ENCODE measurements around the gene N4BP3.
A peak's percentile ranks its signal among the peaks of the same experiment; 100 is the strongest.
"Not testable (repeated sequence)": the region's sequence is repeated elsewhere in the genome, so short reads cannot be mapped to it uniquely, and the experiment has no call there.

N4BP3 gene

GRCh38 chr5:178113141-178113787 lies at the start of gene N4BP3:
TSS of gene N4BP3 (plus strand) at chr5:178113532. CDS start at chr5:178119584, 6,052 bp downstream.
- peak; percentile 77 to 78 for DNase-seq (ENCODE audit: extremely low read depth in 1 of 2, low read depth in 1 of 2)

GRCh38 chr5:178067755-178068154 lies 45.6 kb upstream of the N4BP3 start:
- no peak for DNase-seq (ENCODE audit: extremely low read depth in 1 of 2, low read depth in 1 of 2)

GRCh38 chr5:178068293-178068692 lies 45.0 kb upstream of the N4BP3 start:
- DNase-seq (ENCODE audit: extremely low read depth in 1 of 2, low read depth in 1 of 2), result no peak

- no peak for DNase-seq (ENCODE audit: extremely low read depth in 1 of 2, low read depth in 1 of 2)
These were observed 43.4 kb upstream of the N4BP3 start for GRCh38 chr5:178069909-178070308.

- DNase-seq (ENCODE audit: extremely low read depth in 1 of 2, low read depth in 1 of 2), result no peak
These were observed 42.2 kb upstream of the N4BP3 start for GRCh38 chr5:178071108-178071507.

GRCh38 chr5:178072749-178073148 lies 40.6 kb upstream of the N4BP3 start:
- DNase-seq (ENCODE audit: extremely low read depth in 1 of 2, low read depth in 1 of 2), result no peak

GRCh38 chr5:178074266-178074952 lies 38.9 kb upstream of the N4BP3 start:
- no peak for DNase-seq (ENCODE audit: extremely low read depth in 1 of 2, low read depth in 1 of 2)

GRCh38 chr5:178076965-178077364 lies 36.4 kb upstream of the N4BP3 start:
- DNase-seq (ENCODE audit: extremely low read depth in 1 of 2, low read depth in 1 of 2), result not testable (repeated sequence)

GRCh38 chr5:178077751-178078150 lies 35.6 kb upstream of the N4BP3 start:
- DNase-seq (ENCODE audit: extremely low read depth in 1 of 2, low read depth in 1 of 2), result no peak

- DNase-seq (ENCODE audit: extremely low read depth in 1 of 2, low read depth in 1 of 2), result no peak
These were observed 34.9 kb upstream of the N4BP3 start for GRCh38 chr5:178078197-178079010.

- no peak for DNase-seq (ENCODE audit: extremely low read depth in 1 of 2, low read depth in 1 of 2)
These were observed 33.3 kb upstream of the N4BP3 start for GRCh38 chr5:178080056-178080455.

- no peak for DNase-seq (ENCODE audit: extremely low read depth in 1 of 2, low read depth in 1 of 2)
These were observed 32.5 kb upstream of the N4BP3 start for GRCh38 chr5:178080618-178081410.

- DNase-seq (ENCODE audit: extremely low read depth in 1 of 2, low read depth in 1 of 2), result no peak
These were observed 31.6 kb upstream of the N4BP3 start for GRCh38 chr5:178081571-178082243.

GRCh38 chr5:178083922-178084321 lies 29.4 kb upstream of the N4BP3 start:
- no peak for DNase-seq (ENCODE audit: extremely low read depth in 1 of 2, low read depth in 1 of 2)

GRCh38 chr5:178085316-178085715 lies 28.0 kb upstream of the N4BP3 start:
- DNase-seq (ENCODE audit: extremely low read depth in 1 of 2, low read depth in 1 of 2), result no peak

GRCh38 chr5:178086266-178086665 lies 27.1 kb upstream of the N4BP3 start:
- no peak for DNase-seq (ENCODE audit: extremely low read depth in 1 of 2, low read depth in 1 of 2)

- not testable (repeated sequence) for DNase-seq (ENCODE audit: extremely low read depth in 1 of 2, low read depth in 1 of 2)
These were observed 26.1 kb upstream of the N4BP3 start for GRCh38 chr5:178087199-178087598.

- DNase-seq (ENCODE audit: extremely low read depth in 1 of 2, low read depth in 1 of 2), result no peak
These were observed 22.5 kb upstream of the N4BP3 start for GRCh38 chr5:178090856-178091255.

- no peak for DNase-seq (ENCODE audit: extremely low read depth in 1 of 2, low read depth in 1 of 2)
These were observed 20.2 kb upstream of the N4BP3 start for GRCh38 chr5:178093134-178093533.

- DNase-seq (ENCODE audit: extremely low read depth in 1 of 2, low read depth in 1 of 2), result no peak
These were observed 19.0 kb upstream of the N4BP3 start for GRCh38 chr5:178094345-178094744.
